Measurements from ENCODE around the gene WRAP73. TPM values are rescaled to one million over a fixed set of nuclear protein-coding genes. Genes with fewer than 3 reads are reported as not detected.

The WRAP73 gene
- total and polyA plus RNA-seq, 3 experiments from 2014 or later, result 26.1 to 33.8 (median 30.7) TPM

DNA sequence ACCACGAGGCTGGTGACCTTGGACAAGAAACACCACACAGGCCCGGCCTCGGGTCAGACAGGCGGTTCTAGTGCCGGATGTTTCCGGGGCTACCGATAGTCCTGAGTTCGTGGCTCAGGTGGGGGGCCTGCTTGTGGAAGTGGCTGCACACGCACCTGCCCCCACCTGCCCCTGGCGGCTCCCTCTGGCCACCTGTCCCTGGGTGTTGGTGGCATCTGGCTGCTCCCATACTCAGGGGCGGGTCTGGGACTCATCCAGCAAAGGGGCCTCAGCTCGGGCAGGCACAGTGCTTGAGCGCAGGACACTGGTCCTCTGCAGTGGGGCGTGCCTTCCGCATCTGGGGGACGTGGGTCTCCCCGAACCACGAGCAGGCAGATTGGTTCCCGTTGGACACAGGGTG is 36.0 kb upstream of the WRAP73 start:
- ChIA-PET POLR2A (no interaction called here), CTCF (interaction anchor here (1.0 kb wide), 1 partner anchor 38 kb away, joined by 3 read pairs; no protein-coding TSS in a partner anchor)
- no peaks in the 10 kb centered on the region for H3K36me3 Mint-ChIP-seq
- no peak overlapping the region for H3K27ac ChIP-seq (ENCODE audit: low read depth, low read length)
- no peak overlapping the region for H3K4me3 Mint-ChIP-seq
- peaks cover 1 to 12% of the 10 kb centered on the region in 2 donors for H3K27me3 Mint-ChIP-seq
- no peaks in the 10 kb centered on the region for H3K4me1 Mint-ChIP-seq
- H3K9me3 Mint-ChIP-seq, result no peaks in the 10 kb centered on the region
- no peak overlapping the region for H3K4me3 ChIP-seq (ENCODE audit: low read length)
- H3K36me3 ChIP-seq (ENCODE audit: insufficient read depth, low read length), result no peaks in the 10 kb centered on the region
- H3K27me3 ChIP-seq (ENCODE audit: insufficient read depth, low read length, poor library complexity, severe bottlenecking), result no peaks in the 10 kb centered on the region
- no peaks in the 10 kb centered on the region for H3K9me3 ChIP-seq (ENCODE audit: low read length)
- H3K27ac Mint-ChIP-seq, result no peak overlapping the region
- H3K4me1 ChIP-seq (ENCODE audit: insufficient read depth, low read length), result no peaks in the 10 kb centered on the region
- DNase-seq, result no peak

DNA sequence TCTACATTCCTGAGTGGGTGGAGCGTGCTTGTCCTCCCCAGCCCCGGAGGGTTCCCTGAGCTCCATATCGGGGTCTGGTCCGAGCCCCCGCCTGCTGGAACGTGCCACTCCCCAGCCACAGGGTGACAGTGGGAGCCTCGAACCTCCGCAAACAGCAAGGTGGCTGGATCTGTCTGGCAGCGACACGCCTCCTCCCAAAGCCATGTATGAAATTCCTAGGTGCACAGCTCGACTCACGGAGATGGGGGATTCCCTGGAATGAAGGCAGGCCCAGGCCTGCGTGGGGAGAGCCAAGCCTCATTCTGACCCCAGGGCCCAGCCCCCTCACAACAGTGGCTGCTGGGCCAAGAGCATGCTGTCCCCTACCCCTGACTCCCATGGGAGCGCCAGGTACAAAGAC is 35.3 kb upstream of the WRAP73 start:
- peaks cover 1 to 12% of the 10 kb centered on the region in 2 donors for H3K27me3 Mint-ChIP-seq
- H3K36me3 Mint-ChIP-seq, result no peaks in the 10 kb centered on the region
- Histone ChIP-seq H3K4me3 (ENCODE audit: low read length) (no peak overlapping the region), H3K9me3 (ENCODE audit: low read length) (no peaks in the 10 kb centered on the region), H3K36me3 (ENCODE audit: insufficient read depth, low read length) (no peaks in the 10 kb centered on the region), H3K27me3 (ENCODE audit: insufficient read depth, low read length, poor library complexity, severe bottlenecking) (no peaks in the 10 kb centered on the region), H3K27ac (ENCODE audit: low read depth, low read length) (no peak overlapping the region), H3K4me1 (ENCODE audit: insufficient read depth, low read length) (no peaks in the 10 kb centered on the region)
- H3K4me1 Mint-ChIP-seq, result no peaks in the 10 kb centered on the region
- ChIA-PET POLR2A (no interaction called here), CTCF (no interaction called here)
- H3K4me3 Mint-ChIP-seq, result no peak overlapping the region
- no peak for DNase-seq
- no peak overlapping the region for H3K27ac Mint-ChIP-seq
- H3K9me3 Mint-ChIP-seq, result no peaks in the 10 kb centered on the region

DNA sequence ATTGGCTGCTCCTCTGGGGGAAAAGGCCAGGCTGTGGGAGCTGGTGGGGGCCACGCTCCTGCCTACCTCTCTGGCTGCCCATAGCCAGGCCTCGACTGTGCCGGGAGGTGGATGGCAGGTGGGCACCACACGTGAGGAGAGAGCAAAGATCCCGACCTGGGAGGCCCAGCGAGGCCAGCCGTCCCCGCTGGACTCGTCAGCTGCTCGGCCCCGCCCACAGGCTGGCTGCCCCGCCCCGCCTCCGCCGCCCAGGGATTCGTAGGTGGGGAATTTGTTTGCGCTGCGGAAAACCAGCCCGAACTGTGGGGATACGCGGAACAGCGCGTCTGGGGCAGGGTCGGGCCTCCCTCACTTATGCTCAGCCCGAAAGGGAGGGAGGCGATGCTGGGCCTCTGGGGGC is 34.1 kb upstream of the WRAP73 start:
- ChIA-PET CTCF (interaction anchor here (1.2 kb wide), 1 partner anchor 31 kb away, joined by 3 read pairs; no protein-coding TSS in a partner anchor), POLR2A (no interaction called here)
- Histone ChIP-seq H3K27ac (ENCODE audit: low read depth, low read length) (no peak overlapping the region), H3K9me3 (ENCODE audit: low read length) (no peaks in the 10 kb centered on the region), H3K4me3 (ENCODE audit: low read length) (no peak overlapping the region), H3K4me1 (ENCODE audit: insufficient read depth, low read length) (peaks cover 6% of the 10 kb centered on the region), H3K36me3 (ENCODE audit: insufficient read depth, low read length) (no peaks in the 10 kb centered on the region), H3K27me3 (ENCODE audit: insufficient read depth, low read length, poor library complexity, severe bottlenecking) (no peaks in the 10 kb centered on the region)
- peaks cover 4 to 12% of the 10 kb centered on the region in 2 donors for H3K27me3 Mint-ChIP-seq
- no peaks in the 10 kb centered on the region for H3K9me3 Mint-ChIP-seq
- DNase-seq, result no peak
- peaks cover 0 to 1% (median 0%) of the 10 kb centered on the region in 3 donors for H3K36me3 Mint-ChIP-seq
- no peak overlapping the region for H3K27ac Mint-ChIP-seq
- no peak overlapping the region for H3K4me3 Mint-ChIP-seq
- H3K4me1 Mint-ChIP-seq, result peaks cover 0 to 2% (median 0%) of the 10 kb centered on the region in 3 donors

DNA sequence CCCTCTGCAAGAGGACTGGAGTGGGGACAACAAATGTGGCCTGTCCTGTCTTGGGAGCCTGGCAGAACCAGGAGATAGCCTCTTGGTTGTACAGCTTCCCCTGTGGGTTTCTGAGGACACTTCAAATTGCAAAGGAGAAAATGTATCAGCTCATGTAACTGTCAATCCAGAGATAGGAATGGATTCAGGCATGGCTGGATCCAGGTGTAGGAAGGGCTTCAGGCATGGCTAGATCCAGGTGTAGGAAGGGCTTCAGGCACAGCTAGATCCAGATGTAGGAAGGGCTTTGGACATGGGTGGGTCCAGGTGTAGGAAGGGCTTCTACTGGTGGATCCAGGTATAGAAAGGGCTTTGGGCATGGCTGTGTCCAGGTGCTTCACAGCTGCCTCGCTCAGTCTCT is 33.3 kb upstream of the WRAP73 start:
- Histone ChIP-seq H3K36me3 (ENCODE audit: insufficient read depth, low read length) (no peaks in the 10 kb centered on the region), H3K27ac (ENCODE audit: low read depth, low read length) (no peak overlapping the region), H3K27me3 (ENCODE audit: insufficient read depth, low read length, poor library complexity, severe bottlenecking) (no peaks in the 10 kb centered on the region), H3K4me3 (ENCODE audit: low read length) (no peak overlapping the region), H3K4me1 (ENCODE audit: insufficient read depth, low read length) (peaks cover 6% of the 10 kb centered on the region), H3K9me3 (ENCODE audit: low read length) (no peaks in the 10 kb centered on the region)
- no peaks in the 10 kb centered on the region for H3K9me3 Mint-ChIP-seq
- H3K27me3 Mint-ChIP-seq, result peaks cover 4 to 12% of the 10 kb centered on the region in 2 donors
- no peak overlapping the region for H3K4me3 Mint-ChIP-seq
- ChIA-PET POLR2A (no interaction called here), CTCF (interaction anchor here (1.2 kb wide), 1 partner anchor 30 kb away, joined by 3 read pairs; no protein-coding TSS in a partner anchor)
- peaks cover 0 to 1% (median 0%) of the 10 kb centered on the region in 3 donors for H3K36me3 Mint-ChIP-seq
- DNase-seq, result no peak
- no peak overlapping the region for H3K27ac Mint-ChIP-seq
- H3K4me1 Mint-ChIP-seq, result peaks cover 0 to 2% (median 0%) of the 10 kb centered on the region in 3 donors

DNA sequence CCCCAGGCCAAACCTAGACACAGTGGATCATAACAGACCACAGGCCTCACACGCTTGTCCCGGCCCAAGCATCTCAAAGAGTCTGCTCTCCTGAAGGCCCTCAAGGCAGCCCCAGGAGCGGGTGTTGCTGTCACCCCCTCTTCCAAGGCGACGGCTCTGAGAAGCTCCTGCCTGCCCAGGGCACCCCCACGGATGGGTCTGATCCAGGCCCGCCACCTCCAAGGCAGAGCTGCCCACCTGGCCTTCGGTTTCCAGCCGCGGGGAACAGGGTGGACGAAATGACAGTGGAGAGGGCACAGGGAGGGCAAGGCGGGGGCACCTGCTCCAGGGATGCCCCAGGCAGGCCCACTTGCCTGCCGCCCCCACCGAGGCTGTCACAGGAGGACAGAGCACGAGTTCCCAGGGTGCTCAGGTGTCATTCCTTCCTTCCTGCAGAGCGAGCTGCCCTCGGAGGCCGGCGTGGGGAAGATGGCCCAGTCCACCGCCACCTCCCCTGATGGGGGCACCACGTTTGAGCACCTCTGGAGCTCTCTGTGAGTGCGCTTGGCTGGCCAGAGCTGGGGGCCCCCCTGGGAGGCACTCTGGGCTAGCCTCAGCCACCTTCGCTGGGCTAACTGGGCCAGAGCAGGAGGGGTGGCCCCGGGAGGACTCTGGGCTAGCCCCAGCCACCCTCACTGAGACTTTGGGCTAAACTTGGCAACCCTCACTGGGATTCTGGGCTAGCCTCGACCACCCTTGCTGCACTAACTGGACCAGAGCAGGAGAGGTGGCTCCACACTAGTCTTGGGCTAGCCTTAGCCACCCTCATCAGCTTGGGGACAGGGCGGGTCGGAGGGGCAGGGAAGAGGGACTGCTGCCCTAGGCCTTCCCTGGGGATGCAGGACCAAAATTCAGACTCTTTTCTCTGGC is 32.2 kb upstream of the WRAP73 start:
- no peaks in the 10 kb centered on the region for H3K27me3 ChIP-seq (ENCODE audit: insufficient read depth, low read length, poor library complexity, severe bottlenecking)
- no peak for DNase-seq
- Mint-ChIP-seq H3K4me1 (peaks cover 2 to 9% (median 6%) of the 10 kb centered on the region in 3 donors), H3K27me3 (peaks cover 4 to 12% of the 10 kb centered on the region in 2 donors), H3K27ac (no peak overlapping the region), H3K4me3 (no peak overlapping the region), H3K9me3 (no peaks in the 10 kb centered on the region), H3K36me3 (peaks cover 0 to 1% (median 0%) of the 10 kb centered on the region in 3 donors)
- ChIA-PET POLR2A (no interaction called here), CTCF (no interaction called here)
- no peaks in the 10 kb centered on the region for H3K9me3 ChIP-seq (ENCODE audit: low read length)
- no peak overlapping the region for H3K27ac ChIP-seq (ENCODE audit: low read depth, low read length)
- no peaks in the 10 kb centered on the region for H3K36me3 ChIP-seq (ENCODE audit: insufficient read depth, low read length)
- H3K4me1 ChIP-seq (ENCODE audit: insufficient read depth, low read length), result peaks cover 6% of the 10 kb centered on the region
- no peak overlapping the region for H3K4me3 ChIP-seq (ENCODE audit: low read length)

DNA sequence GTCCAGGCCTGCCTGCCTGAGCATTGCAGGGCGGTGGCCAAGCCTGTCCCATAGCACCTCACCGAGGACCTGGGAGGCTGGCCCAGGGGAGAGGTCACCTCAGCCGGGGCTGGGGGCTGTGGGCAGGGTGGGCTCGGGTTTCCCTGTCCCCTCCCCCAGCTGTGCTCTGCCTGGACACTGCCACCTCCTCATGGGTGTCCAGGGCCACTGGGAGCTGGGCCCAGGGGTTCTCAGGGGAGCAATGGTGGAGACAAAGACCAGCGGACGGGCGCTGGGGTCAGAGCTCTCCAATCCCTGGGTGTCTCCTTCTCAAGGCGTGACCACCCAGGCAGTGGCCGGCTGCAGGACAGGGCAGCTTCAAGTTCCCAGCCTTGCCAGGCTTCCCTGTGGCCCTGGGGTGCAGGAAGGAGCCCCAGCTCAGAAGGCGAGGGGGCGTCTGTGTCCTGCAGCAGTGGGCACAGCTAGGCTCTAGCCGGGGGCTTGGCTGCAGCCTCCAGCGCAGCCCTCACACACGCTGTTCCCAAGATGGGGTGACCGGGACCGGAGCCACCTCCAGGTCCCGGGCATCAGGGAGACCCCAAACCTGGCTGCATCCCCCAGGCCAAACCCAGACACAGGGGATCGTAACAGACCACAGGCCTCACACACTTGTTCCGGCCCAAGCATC is 31.5 kb upstream of the WRAP73 start:
- ChIA-PET CTCF (no interaction called here), POLR2A (no interaction called here)
- H3K36me3 Mint-ChIP-seq, result peaks cover 0 to 1% (median 0%) of the 10 kb centered on the region in 3 donors
- H3K27ac Mint-ChIP-seq, result no peak overlapping the region
- H3K27me3 Mint-ChIP-seq, result peaks cover 4 to 12% of the 10 kb centered on the region in 2 donors
- Histone ChIP-seq H3K9me3 (ENCODE audit: low read length) (no peaks in the 10 kb centered on the region), H3K27ac (ENCODE audit: low read depth, low read length) (no peak overlapping the region), H3K27me3 (ENCODE audit: insufficient read depth, low read length, poor library complexity, severe bottlenecking) (no peaks in the 10 kb centered on the region), H3K4me3 (ENCODE audit: low read length) (no peak overlapping the region), H3K36me3 (ENCODE audit: insufficient read depth, low read length) (no peaks in the 10 kb centered on the region), H3K4me1 (ENCODE audit: insufficient read depth, low read length) (peaks cover 6% of the 10 kb centered on the region)
- no peak overlapping the region for H3K4me3 Mint-ChIP-seq
- peaks cover 2 to 12% (median 6%) of the 10 kb centered on the region in 3 donors for H3K4me1 Mint-ChIP-seq
- H3K9me3 Mint-ChIP-seq, result no peaks in the 10 kb centered on the region
- no peak for DNase-seq

DNA sequence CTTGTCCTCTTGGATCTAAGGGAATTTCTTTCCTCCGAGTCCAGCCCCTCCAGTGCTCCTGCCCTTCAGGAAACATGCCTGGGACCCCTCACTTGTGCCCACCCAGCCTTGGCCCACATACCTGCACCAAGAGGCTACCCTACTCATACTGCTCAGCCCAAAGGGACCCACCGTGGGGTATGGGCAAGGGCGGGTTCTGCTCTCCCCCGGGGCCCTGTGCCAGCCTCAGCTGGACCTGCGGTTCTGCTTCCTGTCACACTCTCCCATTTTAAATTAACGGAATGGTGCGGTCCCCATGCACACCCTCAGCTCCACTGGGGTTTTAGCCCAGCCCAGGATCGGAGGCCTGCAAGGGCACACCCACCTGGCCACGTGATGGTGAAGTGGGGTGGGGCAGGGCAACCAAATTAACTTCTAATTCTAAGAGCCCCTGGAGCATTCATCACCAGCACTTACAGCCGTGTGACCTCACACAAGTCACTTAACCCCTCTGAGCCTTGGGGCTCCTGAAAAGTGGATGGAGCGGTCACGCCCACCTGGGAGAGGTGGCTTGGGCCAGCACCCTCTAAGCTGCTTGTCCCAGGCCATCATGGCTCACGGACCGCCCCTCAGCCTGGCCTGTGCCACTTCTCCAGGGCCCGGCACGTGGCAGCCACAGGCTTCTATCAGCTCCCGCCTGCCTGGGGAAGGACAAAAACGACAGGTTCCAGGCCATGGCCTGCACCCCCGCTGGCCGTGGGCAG is 30.8 kb upstream of the WRAP73 start:
- Mint-ChIP-seq H3K27me3 (peaks cover 4 to 13% of the 10 kb centered on the region in 2 donors), H3K9me3 (no peaks in the 10 kb centered on the region), H3K36me3 (peaks cover 0 to 1% (median 0%) of the 10 kb centered on the region in 3 donors), H3K4me1 (peaks cover 2 to 12% (median 6%) of the 10 kb centered on the region in 3 donors), H3K27ac (no peak overlapping the region), H3K4me3 (no peak overlapping the region)
- Histone ChIP-seq H3K36me3 (ENCODE audit: insufficient read depth, low read length) (no peaks in the 10 kb centered on the region), H3K27me3 (ENCODE audit: insufficient read depth, low read length, poor library complexity, severe bottlenecking) (no peaks in the 10 kb centered on the region), H3K9me3 (ENCODE audit: low read length) (no peaks in the 10 kb centered on the region), H3K4me1 (ENCODE audit: insufficient read depth, low read length) (peaks cover 6% of the 10 kb centered on the region), H3K27ac (ENCODE audit: low read depth, low read length) (no peak overlapping the region), H3K4me3 (ENCODE audit: low read length) (no peak overlapping the region)
- ChIA-PET POLR2A (no interaction called here), CTCF (no interaction called here)
- DNase-seq, result no peak
